GM23338 (cell line): Measurements from ENCODE around the gene SYT17. TPM values are rescaled to one million over a fixed set of nuclear protein-coding genes. Genes with fewer than 3 reads are reported as not detected.

Source experiments
- ATAC-seq: fragments of 200-7000 bp; cut with Tn5 transposase; 3 replicates; pipeline ENCODE4 v1.9.1; 2020
- DNase-seq: peaks from one replicate; pipeline ENCODE4 v3.0.0-alpha.2; 2015; ENCODE audit warnings: low spot score
- H2AFZ ChIP-seq: fragments of 200-600 bp; sonication (generic); 2 replicates; pipeline ENCODE4 v1.8.0; 2016; ENCODE audit warnings: antibody characterized with exemption, mild to moderate bottlenecking, moderate library complexity
- H3F3A ChIP-seq: fragments of 200-600 bp; sonication (generic); replicated peaks from 2 replicates; pipeline ENCODE4 v1.8.0; 2017; ENCODE audit warnings: antibody characterized with exemption, mixed run types, low read depth
- H3K27ac ChIP-seq: fragments of 200-600 bp; sonication (generic); 2 replicates; pipeline ENCODE4 v1.6.1; 2016; ENCODE audit warnings: low read depth
- H3K27me3 ChIP-seq: fragments of 200-600 bp; sonication (generic); 2 replicates; pipeline ENCODE4 v1.8.0; 2016; ENCODE audit warnings: mild to moderate bottlenecking, mixed run types, moderate library complexity; ENCODE audit not compliant: insufficient read depth
- H3K36me3 ChIP-seq: fragments of 200-600 bp; sonication (generic); 2 replicates; pipeline ENCODE4 v1.8.0; 2016; ENCODE audit warnings: mild to moderate bottlenecking; ENCODE audit not compliant: insufficient read depth
- H3K4me1 ChIP-seq: fragments of 200-600 bp; sonication (generic); 2 replicates; pipeline ENCODE4 v1.8.0; 2016; ENCODE audit warnings: mild to moderate bottlenecking, moderate library complexity; ENCODE audit not compliant: insufficient read depth
- H3K4me2 ChIP-seq: fragments of 200-600 bp; sonication (generic); 2 replicates; pipeline ENCODE4 v1.7.1; 2017; ENCODE audit warnings: mixed run types
- H3K4me3 ChIP-seq: fragments of 200-600 bp; sonication (generic); 2 replicates; pipeline ENCODE4 v1.6.1; 2016; ENCODE audit warnings: mixed run types
- H3K79me2 ChIP-seq: fragments of 200-600 bp; sonication (generic); replicated peaks from 2 replicates; pipeline ENCODE4 v1.8.0; 2017; ENCODE audit warnings: mild to moderate bottlenecking; ENCODE audit not compliant: insufficient read depth
- H3K9me2 ChIP-seq: fragments of 200-600 bp; sonication (generic); 2 replicates; pipeline ENCODE4 v1.8.0; 2017; ENCODE audit not compliant: insufficient read depth
- H4K20me1 ChIP-seq: fragments of 200-600 bp; sonication (generic); replicated peaks from 2 replicates; pipeline ENCODE4 v1.8.0; 2017; ENCODE audit warnings: mild to moderate bottlenecking; ENCODE audit not compliant: insufficient read depth
- H3K27ac Mint-ChIP-seq: 2 replicates; pipeline ENCODE4 v1.8.0; 2020; ENCODE audit warnings: inconsistent platforms, mild to moderate bottlenecking, moderate library complexity, mixed read lengths
- H3K27me3 Mint-ChIP-seq: 3 replicates; pipeline ENCODE4 v1.8.0; 2022; ENCODE audit warnings: low read depth, mild to moderate bottlenecking, moderate library complexity, mixed read lengths, inconsistent platforms; ENCODE audit not compliant: insufficient read depth, poor library complexity
- H3K36me3 Mint-ChIP-seq: 3 replicates; pipeline ENCODE4 v1.8.0; 2021; ENCODE audit warnings: low read depth, mild to moderate bottlenecking, inconsistent platforms, moderate library complexity, mixed read lengths
- H3K4me1 Mint-ChIP-seq: 3 replicates; pipeline ENCODE4 v1.8.0; 2020; ENCODE audit warnings: mild to moderate bottlenecking, inconsistent platforms, mixed read lengths
- H3K4me3 Mint-ChIP-seq: 3 replicates; pipeline ENCODE4 v1.8.0; 2021; ENCODE audit warnings: moderate library complexity, mild to moderate bottlenecking, inconsistent platforms, mixed read lengths
- H3K9me3 Mint-ChIP-seq: 3 replicates; pipeline ENCODE4 v1.8.0; 2020; ENCODE audit warnings: moderate library complexity, mild to moderate bottlenecking, inconsistent platforms, mixed read lengths
- EZH2 ChIP-seq: fragments of 200-600 bp; sonication (generic); IDR thresholded peaks from one replicate; pipeline ENCODE4 v1.8.0; 2017; ENCODE audit warnings: antibody characterized with exemption, mild to moderate bottlenecking, low read depth; ENCODE audit not compliant: unreplicated experiment
- EZH2phosphoT487 ChIP-seq: fragments of 200-600 bp; sonication (generic); IDR thresholded peaks from one replicate; pipeline ENCODE4 v1.8.1; 2018; ENCODE audit warnings: antibody characterized with exemption; ENCODE audit not compliant: unreplicated experiment
- NANOG ChIP-seq: IDR thresholded peaks from 2 replicates; pipeline ENCODE4 v1.6.1; 2016; ENCODE audit warnings: antibody characterized with exemption, borderline replicate concordance
- POLR2AphosphoS5 ChIP-seq: IDR thresholded peaks from 2 replicates; pipeline ENCODE4 v1.6.1; 2016; ENCODE audit warnings: antibody characterized with exemption, low read depth
- STAT1 ChIP-seq: IDR thresholded peaks from one replicate; pipeline ENCODE4 v1.6.1; 2016; ENCODE audit warnings: antibody characterized with exemption; ENCODE audit not compliant: unreplicated experiment
- ZNF331 ChIP-seq: fragments of 250-450 bp; sonication (Bioruptor Pico); IDR thresholded peaks from 2 replicates; pipeline ENCODE4 v1.5.0; 2020; ENCODE audit warnings: low read depth, mild to moderate bottlenecking, moderate library complexity
- polyA plus RNA-seq: library from polyadenylated mRNA; unstranded; fragments of >200 nt; fragmentation: Nextera tagmentation; extraction: Ambion mirVana; gene quantifications from 2 replicates; pipeline ENCODE4 v1.2.1, GENCODE V29; 2016
- total RNA-seq: library from RNA; depleted of rRNA; stranded (reverse); fragments of >200 nt; shearing (Covaris generic); gene quantifications from 2 replicates; pipeline ENCODE4 v1.2.3, GENCODE V29; 2014
- TF ChIP-seq, protein P1 (sequence below): fragments of 250-450 bp; sonication (Bioruptor Pico); IDR thresholded peaks from 2 replicates; pipeline ENCODE4 v1.5.0; 2020; ENCODE audit warnings: mild to moderate bottlenecking, moderate library complexity

Gene SYT17
- total and polyA plus RNA-seq, 2 experiments from 2014 or later, result 5.3 to 9.5 TPM

DNA sequence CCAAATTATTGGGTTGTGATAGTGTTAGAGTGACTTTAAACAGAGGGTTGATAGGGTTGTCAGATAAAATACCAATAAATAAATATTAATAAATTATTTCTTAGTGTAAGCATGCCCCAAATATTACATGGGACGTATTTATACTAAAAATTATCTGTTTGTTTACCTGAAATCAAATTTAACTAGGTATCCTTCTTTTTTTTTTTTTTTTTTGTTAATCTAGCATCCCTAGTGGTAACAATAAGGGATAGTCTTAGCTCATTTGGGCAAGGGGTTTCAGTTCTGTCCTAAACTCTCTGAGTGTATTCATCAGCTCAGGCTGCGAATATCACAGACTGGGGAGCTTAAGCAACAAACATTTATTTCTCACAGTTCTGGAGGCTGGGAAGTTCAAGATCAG, 118.8 kb downstream of the SYT17 start (continued):
- TF ChIP-seq, protein P1, sequence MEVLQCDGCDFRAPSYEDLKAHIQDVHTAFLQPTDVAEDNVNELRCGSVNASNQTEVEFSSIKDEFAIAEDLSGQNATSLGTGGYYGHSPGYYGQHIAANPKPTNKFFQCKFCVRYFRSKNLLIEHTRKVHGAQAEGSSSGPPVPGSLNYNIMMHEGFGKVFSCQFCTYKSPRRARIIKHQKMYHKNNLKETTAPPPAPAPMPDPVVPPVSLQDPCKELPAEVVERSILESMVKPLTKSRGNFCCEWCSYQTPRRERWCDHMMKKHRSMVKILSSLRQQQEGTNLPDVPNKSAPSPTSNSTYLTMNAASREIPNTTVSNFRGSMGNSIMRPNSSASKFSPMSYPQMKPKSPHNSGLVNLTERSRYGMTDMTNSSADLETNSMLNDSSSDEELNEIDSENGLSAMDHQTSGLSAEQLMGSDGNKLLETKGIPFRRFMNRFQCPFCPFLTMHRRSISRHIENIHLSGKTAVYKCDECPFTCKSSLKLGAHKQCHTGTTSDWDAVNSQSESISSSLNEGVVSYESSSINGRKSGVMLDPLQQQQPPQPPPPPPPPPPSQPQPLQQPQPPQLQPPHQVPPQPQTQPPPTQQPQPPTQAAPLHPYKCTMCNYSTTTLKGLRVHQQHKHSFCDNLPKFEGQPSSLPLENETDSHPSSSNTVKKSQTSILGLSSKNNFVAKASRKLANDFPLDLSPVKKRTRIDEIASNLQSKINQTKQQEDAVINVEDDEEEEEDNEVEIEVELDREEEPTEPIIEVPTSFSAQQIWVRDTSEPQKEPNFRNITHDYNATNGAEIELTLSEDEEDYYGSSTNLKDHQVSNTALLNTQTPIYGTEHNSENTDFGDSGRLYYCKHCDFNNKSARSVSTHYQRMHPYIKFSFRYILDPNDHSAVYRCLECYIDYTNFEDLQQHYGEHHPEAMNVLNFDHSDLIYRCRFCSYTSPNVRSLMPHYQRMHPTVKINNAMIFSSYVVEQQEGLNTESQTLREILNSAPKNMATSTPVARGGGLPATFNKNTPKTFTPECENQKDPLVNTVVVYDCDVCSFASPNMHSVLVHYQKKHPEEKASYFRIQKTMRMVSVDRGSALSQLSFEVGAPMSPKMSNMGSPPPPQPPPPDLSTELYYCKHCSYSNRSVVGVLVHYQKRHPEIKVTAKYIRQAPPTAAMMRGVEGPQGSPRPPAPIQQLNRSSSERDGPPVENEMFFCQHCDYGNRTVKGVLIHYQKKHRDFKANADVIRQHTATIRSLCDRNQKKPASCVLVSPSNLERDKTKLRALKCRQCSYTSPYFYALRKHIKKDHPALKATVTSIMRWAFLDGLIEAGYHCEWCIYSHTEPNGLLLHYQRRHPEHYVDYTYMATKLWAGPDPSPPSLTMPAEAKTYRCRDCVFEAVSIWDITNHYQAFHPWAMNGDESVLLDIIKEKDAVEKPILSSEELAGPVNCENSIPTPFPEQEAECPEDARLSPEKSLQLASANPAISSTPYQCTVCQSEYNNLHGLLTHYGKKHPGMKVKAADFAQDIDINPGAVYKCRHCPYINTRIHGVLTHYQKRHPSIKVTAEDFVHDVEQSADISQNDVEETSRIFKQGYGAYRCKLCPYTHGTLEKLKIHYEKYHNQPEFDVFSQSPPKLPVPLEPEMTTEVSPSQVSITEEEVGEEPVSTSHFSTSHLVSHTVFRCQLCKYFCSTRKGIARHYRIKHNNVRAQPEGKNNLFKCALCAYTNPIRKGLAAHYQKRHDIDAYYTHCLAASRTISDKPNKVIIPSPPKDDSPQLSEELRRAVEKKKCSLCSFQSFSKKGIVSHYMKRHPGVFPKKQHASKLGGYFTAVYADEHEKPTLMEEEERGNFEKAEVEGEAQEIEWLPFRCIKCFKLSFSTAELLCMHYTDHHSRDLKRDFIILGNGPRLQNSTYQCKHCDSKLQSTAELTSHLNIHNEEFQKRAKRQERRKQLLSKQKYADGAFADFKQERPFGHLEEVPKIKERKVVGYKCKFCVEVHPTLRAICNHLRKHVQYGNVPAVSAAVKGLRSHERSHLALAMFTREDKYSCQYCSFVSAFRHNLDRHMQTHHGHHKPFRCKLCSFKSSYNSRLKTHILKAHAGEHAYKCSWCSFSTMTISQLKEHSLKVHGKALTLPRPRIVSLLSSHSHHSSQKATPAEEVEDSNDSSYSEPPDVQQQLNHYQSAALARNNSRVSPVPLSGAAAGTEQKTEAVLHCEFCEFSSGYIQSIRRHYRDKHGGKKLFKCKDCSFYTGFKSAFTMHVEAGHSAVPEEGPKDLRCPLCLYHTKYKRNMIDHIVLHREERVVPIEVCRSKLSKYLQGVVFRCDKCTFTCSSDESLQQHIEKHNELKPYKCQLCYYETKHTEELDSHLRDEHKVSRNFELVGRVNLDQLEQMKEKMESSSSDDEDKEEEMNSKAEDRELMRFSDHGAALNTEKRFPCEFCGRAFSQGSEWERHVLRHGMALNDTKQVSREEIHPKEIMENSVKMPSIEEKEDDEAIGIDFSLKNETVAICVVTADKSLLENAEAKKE (CRISPR knock-in tag), result no peak
- no peak for TF ChIP-seq POLR2AphosphoS5
- no peak for TF ChIP-seq STAT1
- TF ChIP-seq NANOG, result no peak
- TF ChIP-seq EZH2, result no peak
- no peak for TF ChIP-seq ZNF331 (CRISPR knock-in tag)

DNA sequence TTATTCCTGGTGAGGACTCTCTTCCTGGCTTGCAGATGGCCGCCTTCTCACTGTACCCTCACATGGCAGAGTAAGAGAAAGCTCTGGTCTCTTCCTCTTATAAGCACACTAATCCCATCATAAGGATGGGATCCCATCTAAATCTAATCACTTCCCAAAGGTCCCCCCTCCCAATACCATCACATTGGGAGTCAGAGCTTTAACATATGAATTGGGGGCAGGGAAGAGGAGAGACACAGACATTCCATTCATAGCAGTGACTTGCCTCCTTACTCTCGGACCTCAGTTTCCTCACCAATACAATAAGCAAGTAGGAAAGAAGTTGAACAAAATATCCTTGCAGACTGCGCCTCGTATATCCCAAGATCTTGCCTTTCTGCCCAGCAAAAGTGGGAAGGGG, 119.2 kb downstream of the SYT17 start:
- Histone ChIP-seq H3K36me3 (no peaks in the 10 kb centered on the region), H3K9me2 (0 out of 2 replicates have a peak, but pooled peaks cover 4% of the 10 kb centered on the region), H3K4me2 (peak overlapping the region; percentile 6; the same call in 1 of the 2 replicates), H4K20me1 (no peaks in the 10 kb centered on the region), H3F3A (no peaks in the 10 kb centered on the region), H3K4me3 (no peak overlapping the region), H2AFZ (no peak overlapping the region), H3K27ac (no peak overlapping the region), H3K4me1 (peaks cover 46% of the 10 kb centered on the region), H3K79me2 (no peaks in the 10 kb centered on the region), H3K27me3 (no peaks in the 10 kb centered on the region)
- H3K27ac Mint-ChIP-seq, result no peak overlapping the region
- ATAC-seq (no peak; the same call in 2 of the 3 replicates), DNase-seq (peak; percentile 44)
- H3K4me1 Mint-ChIP-seq, result peaks cover 44% of the 10 kb centered on the region
- peaks cover 11% of the 10 kb centered on the region for H3K9me3 Mint-ChIP-seq
- 0 out of 3 replicates have a peak, but pooled peaks cover 2% of the 10 kb centered on the region for H3K36me3 Mint-ChIP-seq
- peaks cover 4% of the 10 kb centered on the region for H3K27me3 Mint-ChIP-seq
- no peak for TF ChIP-seq EZH2phosphoT487
- no peak for TF ChIP-seq STAT1
- TF ChIP-seq EZH2, result no peak
- no peak overlapping the region; the same call in 2 of the 3 replicates for H3K4me3 Mint-ChIP-seq
